ENCODE measurements around the gene HTATSF1.

DNA sequence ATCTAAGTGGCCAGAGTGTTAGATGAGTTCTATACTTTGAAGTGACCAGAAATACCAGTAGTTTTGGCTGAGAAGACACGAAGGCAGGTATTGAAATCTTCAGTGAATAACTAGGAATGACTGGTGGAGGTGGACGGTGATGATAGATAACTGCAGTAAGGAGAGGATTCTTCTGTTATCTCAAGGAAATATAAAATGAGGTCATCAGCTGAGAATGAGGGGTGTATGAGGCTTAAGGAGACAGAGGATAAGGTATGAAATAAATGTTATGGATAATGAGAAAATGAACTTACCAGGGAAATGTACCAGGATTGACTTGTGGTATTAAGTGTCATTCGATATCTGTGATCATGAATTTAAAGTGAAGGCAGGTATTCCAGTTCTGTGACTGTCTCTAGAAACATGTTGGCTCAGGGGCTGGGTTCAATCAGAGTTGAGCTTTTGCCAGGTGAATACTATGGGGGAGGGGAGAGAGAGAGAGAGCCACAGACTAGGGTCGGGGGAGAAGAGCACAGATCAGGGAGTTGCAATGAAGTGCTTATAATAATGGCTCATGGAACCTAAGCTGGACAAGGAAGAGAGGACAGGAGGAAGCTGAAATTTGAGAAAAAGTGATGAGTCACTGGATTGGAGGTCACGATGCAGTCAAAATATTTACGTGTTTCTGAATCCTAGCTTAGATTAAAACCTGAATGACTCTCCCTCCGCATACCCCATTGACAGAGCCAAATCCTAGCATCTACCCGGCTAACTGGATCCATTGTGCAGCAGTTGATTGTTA lies 47.2 kb upstream of the HTATSF1 start:
- TF ChIP-seq, protein P1, sequence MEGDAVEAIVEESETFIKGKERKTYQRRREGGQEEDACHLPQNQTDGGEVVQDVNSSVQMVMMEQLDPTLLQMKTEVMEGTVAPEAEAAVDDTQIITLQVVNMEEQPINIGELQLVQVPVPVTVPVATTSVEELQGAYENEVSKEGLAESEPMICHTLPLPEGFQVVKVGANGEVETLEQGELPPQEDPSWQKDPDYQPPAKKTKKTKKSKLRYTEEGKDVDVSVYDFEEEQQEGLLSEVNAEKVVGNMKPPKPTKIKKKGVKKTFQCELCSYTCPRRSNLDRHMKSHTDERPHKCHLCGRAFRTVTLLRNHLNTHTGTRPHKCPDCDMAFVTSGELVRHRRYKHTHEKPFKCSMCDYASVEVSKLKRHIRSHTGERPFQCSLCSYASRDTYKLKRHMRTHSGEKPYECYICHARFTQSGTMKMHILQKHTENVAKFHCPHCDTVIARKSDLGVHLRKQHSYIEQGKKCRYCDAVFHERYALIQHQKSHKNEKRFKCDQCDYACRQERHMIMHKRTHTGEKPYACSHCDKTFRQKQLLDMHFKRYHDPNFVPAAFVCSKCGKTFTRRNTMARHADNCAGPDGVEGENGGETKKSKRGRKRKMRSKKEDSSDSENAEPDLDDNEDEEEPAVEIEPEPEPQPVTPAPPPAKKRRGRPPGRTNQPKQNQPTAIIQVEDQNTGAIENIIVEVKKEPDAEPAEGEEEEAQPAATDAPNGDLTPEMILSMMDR (IDR thresholded peaks at IDR 0.05) = no peak
- no peak for TF ChIP-seq POLR2A (IDR thresholded peaks at IDR 0.05)

All from thyroid gland (tissue), 4 donors.